ENCODE data around the gene PI4KA.

DNA sequence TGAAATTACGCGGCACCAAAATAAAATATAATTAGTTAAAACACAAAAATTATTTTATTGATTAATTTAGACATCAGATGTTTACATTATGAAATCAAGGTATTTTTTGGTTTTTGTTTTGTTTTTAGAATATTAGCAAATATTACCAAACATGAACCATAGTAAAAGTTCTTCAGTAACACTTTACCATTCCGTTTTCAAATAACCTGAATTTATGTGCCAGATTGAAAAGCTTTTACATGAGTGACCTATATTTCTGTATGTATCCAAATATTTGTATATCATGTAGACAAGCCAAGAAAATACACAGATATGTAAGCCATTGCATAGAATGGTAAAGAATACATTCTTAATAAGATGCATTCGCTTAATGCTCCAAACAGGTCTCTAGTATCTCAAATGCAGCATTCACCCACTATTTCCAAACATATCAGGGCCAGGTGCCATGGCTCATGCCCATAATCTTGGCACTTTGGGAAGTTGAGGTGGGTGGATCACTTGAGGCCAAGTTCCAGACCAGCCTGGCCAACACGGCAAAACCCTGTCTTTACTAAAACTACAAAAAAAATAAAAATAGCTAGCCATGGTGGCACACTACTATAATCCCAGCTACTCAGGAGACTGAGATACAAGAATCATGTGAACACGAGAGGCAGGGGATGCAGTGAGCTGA lies 187.1 kb downstream of the PI4KA start:
- TF ChIP-seq, protein P1, sequence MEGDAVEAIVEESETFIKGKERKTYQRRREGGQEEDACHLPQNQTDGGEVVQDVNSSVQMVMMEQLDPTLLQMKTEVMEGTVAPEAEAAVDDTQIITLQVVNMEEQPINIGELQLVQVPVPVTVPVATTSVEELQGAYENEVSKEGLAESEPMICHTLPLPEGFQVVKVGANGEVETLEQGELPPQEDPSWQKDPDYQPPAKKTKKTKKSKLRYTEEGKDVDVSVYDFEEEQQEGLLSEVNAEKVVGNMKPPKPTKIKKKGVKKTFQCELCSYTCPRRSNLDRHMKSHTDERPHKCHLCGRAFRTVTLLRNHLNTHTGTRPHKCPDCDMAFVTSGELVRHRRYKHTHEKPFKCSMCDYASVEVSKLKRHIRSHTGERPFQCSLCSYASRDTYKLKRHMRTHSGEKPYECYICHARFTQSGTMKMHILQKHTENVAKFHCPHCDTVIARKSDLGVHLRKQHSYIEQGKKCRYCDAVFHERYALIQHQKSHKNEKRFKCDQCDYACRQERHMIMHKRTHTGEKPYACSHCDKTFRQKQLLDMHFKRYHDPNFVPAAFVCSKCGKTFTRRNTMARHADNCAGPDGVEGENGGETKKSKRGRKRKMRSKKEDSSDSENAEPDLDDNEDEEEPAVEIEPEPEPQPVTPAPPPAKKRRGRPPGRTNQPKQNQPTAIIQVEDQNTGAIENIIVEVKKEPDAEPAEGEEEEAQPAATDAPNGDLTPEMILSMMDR (IDR thresholded peaks at IDR 0.05), result no peak
- TF ChIP-seq POLR2A (IDR thresholded peaks at IDR 0.05), result no peak
